GM19463 (cell line): ENCODE results near the gene OPCML.

Source experiments
- ATAC-seq: cut with Tn5 transposase; IDR thresholded peaks from one replicate; pipeline ENCODE4 v1.9.1; 2021; ENCODE audit warnings: mild to moderate bottlenecking, moderate library complexity; ENCODE audit not compliant: unreplicated experiment

OPCML gene

DNA sequence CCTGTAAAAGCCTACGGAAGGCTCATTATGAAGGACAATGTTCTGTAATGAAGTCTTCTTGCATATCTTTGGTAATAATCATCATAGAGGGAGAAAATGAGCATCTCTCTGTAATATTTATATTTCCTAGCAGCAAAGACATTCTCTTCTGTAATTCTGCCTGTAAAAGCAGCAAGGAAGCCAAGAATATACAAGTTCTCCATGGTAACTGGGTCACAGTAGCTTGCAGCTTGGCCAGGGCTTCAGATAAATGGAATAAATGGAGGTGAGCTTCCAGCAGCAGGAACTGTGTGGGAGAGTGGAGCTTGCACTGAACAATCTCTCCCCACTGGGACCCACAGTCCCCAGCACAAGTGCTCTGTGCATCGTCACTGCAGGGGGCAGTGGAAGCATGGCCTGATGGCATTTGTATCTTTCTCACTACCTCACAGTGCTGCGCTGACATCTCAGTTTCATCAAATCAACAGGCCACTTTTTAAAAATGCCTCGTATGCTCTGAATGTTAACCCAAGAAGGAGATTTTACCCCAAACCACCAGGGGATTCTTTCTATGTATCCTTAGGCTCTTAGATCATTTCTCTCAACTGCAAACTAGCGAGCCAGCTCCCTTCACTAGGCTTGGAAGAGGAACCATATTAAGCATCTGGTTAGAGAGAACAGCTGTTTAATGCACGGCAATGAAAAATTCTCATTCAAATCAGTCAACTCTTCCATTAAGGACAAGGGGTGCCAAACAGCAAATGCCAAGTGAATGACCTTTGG, 1059.7 kb downstream of the OPCML start:
- ATAC-seq: no peak

DNA sequence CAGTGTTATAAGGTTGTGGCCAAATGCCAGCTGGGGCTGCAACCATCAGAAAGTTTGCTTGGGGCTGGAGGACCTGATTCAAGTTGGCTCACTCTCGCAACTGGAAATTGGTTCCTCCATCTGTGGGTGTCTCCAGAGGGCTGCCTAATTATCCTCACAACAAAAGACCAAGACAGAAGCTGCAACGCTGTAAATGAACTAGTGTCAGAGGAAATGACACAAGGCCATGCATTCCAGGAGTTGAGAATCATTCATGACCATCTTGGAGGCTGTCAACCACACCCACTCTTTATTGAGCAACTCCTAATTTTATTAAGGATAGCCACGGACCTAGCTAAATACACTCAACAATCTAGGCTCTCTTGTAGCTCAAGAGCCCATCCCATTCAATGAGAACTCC, 1060.8 kb downstream of the OPCML start:
- no peak for ATAC-seq

DNA sequence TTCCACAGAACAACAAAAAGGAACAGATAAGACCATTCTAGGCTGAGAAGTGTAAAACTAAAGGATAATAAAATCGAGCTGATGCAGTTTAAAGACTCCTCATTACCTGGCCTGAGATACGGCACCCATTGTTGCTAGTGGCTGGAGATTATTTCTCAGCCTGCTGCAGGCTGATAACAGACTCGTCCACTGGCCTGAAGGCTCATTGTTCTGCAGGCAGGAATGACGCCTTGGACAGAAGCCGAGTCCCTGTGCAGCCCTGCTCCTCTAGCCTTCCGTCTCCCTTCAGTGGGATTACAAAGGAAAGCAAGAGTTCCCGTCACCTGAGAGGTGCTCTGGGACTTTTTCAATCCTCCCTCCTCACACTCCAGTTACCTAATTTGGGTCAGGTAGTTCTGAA, 1065.3 kb downstream of the OPCML start:
- ATAC-seq: no peak

DNA sequence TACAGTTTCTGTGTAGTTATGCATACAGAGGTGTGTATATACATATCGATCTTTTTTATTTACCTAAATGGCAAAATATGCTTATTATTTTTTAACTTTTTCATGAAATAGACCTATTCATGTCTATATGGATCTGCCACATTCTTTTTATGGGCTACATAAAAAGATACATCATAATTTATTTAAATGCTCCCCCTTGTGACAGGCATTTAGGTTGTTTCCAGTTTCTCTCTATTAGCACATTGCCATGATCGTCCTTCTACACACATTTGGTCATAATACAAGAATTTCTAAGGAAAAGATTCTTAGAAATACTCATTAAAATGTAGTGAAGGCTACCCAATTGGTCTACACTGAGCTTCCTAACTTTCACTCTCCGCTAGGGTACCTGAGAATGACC, 1067.4 kb downstream of the OPCML start:
- no peak for ATAC-seq

DNA sequence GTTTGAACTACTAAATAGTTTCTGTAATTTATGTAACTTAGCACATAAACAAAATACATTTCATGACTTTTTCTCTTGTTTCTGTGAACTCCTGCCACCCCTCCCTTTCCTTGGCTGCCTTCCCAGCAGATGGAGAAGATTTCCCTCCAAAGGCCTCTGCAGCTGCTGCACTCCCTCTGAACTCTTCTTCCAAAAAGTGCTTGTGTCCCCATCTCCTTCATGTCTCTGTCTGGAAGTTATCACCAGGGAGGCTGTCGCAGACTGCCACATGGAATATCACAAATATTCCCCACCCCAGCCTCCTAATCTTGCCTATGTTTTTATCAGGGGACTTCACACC, 1068.3 kb downstream of the OPCML start:
- no peak for ATAC-seq

DNA sequence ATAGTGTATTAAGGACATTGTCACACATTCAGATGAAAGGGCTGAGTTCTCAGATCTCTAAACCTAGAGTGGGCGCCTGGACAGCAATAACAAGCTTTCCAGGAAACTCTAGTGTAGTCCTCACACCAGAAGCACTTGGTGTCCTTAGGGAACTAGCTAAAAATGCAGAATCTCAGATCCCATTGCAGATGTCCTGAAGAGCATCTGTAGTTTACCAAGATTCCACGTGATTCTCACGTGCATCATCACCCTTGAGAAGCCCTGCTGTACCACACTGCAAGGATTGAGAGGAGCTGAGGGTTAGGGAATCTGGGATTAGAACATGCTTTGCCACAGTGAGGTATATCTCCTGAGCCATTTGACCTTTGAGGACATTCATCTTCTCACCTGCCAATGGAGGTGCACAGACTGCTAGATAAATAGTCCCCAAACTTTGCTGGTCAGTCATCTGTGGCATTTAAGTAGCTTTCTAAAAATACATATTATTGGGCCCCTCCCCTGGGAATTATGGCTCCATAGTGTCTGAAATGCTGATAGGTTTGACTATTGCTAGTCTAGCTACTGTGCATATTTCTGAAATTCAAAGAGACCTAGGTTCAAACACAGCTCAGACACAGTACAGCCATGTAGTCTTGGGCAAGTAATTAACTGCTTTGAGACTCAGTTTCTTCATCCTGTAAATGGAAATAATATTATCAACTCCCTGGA, 1068.9 kb downstream of the OPCML start:
- no peak for ATAC-seq

DNA sequence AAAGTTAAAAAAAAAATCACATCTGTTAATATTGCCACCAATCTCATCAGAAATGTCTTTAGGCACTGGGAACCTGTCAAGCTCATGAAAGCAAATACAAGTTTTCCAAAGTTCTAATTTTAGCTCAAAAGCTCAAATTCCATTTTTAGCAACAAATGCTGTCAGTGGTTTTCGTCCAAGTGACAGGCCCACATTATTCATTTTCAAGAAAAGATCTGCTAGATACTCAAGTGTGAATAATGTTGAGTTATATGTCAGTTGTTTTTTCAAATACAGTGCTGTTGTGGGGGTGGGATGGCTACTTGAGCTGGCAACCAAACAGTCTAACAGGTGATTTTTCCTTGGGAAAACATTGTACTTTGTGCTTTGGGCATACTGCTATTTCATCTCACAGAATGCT, 1072.6 kb downstream of the OPCML start:
- ATAC-seq: no peak

DNA sequence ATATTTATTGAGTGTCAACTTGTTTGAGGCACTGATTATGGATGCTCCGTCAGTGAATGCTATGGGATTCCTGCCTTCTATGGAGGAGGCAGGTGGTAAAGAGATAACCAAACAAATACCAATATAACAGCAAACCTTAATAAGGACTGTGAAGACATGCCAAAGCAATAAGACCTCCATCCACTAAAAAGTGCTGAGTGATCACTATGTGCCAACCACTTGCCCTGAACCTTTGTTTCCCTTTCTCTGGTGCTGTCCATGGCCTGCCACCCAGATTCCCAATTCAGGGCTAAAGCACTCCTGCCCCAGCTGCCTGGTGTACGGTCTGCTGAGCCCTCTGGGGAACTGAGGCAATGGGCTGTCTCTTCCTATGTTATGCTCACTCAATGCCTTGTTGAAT, 1074.9 kb downstream of the OPCML start:
- no peak for ATAC-seq

DNA sequence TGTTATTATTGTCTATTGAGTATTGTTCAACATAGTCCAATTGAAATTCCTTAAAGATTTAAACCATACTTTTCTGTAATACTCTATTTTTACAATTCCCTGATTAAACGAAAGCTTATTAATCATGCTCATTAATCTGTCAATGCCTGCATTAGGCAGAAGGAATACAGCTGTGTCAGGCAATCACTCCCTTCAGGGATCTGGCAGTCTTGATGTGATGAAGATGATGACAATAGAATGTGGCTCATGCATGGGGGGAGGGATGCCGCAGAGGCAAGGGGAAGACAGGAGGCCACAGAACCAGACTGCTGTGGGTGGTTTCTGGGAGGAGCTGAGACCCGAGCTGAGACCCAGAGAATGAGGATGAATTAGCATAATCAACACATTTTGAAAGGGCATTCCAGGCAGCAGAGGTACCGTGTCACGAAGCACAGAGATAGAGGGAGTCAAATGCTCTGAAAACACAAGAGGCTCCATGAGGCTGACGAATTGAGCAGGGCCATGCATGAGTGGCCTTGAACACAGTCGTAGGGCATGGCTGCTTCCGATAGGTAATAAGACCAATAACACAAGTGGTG, 1075.5 kb downstream of the OPCML start:
- ATAC-seq: no peak

DNA sequence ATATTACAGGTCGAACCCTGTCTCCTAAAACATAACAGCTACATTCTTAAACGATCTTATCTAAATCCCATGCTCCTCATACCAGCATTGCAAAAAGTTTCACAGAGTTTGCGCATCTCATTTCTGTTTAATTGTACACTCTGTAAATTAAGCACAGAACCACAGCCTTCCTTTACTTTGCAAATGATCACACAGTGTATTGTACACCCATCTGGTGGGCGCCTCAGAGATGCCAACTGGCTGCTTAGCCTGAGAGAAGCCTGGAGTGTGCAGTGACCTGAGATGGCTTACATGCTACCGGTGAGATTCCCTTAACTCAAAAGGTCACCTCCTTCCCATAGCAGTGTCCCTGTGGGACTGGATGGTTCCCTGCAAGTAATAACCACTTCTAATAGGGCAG, 1077.3 kb downstream of the OPCML start:
- no peak for ATAC-seq

DNA sequence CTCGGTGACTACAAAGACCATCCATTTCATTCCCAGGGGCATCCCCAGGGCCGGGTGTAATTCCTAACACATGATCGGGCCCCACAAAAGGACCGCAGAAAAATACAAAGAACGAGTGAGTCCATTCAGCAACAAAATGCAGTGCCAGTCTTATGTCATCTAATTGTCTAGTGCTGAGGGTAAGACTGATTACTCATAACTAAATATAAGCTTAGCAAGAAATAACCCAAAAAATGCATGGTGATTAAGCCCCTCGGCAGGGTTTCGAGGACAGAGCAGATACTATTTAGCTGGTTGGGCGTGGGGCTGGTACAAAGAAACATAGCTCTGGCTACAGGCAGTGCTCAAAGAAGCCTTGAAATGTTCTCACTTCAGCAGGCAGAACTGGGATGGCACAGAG, 1078.9 kb downstream of the OPCML start:
- no peak for ATAC-seq

DNA sequence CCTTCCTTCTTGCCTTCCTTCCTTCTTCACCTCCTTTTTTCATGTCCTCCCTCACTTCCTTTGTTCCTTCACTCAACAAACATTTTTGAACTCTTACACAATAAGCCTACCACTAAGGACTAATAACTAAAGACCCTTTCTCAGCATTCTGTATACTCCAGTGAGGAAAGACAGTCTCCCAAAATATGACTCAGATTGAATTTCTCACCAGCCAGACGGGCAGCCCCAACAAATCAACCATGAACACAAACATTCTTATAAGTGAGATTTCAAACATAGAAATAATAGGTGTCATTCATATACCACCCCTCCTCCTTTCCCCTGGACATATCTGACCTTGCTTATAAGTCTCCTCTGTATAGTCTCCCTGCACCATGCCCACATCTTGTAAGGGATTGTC, 1079.7 kb downstream of the OPCML start:
- ATAC-seq: no peak

DNA sequence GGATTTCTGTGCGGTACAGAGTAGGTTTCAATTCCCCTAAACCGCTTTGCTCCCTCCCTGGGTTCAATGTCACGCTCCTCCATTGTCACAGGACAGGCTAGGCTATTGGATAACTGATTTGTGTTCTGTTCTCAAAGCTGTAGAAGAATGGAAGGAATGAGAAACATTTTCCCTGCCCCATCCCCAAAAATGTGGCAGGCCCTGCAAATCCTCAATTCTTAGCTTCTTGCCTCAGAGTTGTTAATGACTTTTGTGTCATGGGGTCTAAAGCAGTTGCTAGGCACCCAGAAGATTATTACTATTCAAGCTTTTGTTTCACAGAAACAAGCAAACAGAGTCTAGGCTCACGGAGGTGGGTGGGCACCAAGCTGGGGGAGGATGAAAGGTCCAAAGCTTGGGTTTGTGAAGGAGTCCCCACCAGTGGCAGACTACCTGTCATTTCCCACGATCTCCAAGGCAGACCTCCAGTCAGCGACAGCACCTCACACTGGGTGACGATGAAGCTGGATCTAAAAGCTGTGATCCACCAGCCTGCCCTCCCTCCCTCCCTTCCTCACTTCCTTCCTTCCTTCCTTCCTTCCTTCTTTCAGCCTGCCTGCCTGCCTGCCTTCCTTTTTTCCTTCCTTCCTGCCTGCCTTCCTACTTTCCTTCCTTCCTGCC, 1080.2 kb downstream of the OPCML start:
- no peak for ATAC-seq

DNA sequence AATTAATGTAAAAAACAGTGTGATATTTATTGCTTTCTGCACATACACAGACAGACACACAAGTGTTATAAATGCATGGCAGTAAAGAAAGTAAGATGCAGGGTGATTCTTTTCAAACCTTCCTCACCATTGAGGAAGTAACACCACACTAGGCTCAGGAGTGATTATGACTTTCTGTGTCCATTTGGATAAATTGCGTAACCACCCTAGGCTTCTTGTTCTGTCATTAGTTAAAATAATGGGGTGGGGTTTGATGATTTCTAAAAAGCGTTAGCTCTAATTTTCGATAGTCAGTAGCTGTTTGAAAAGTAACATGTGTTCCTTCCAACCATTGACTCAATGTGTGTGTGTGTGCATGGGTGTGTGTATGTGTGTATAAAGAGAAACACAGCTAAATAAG, 1081.7 kb downstream of the OPCML start:
- no peak for ATAC-seq

DNA sequence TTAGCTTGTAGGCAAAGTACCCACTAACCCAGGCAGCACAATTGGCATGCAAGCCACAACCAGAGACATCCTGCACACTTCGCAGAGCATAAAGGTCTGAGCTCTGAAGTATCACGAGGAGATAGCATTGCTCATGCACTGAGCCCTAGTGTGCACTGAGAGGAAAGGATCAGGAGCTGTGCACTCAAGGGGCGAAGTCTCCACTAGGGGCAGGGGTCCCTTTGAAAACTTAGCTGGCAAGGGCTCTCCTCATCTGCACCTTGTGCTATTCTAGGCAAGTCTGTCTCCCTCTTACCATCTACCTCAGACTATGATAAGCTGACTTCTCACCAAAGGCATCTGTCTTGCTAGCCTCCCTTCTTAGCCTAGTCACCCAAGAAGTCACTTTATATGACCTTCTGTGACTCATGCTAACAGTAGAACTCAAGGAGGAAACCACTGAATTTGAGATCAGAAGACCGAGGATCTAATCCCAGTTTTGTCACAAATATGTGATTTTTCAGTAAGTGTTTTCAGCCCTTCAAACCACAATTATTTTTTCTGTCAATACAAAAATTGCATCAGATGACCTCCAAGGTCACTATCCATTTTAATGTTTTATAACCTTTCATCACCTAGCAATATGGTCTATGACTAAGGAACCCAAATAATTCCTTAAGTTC, 1083.8 kb downstream of the OPCML start:
- ATAC-seq: no peak

DNA sequence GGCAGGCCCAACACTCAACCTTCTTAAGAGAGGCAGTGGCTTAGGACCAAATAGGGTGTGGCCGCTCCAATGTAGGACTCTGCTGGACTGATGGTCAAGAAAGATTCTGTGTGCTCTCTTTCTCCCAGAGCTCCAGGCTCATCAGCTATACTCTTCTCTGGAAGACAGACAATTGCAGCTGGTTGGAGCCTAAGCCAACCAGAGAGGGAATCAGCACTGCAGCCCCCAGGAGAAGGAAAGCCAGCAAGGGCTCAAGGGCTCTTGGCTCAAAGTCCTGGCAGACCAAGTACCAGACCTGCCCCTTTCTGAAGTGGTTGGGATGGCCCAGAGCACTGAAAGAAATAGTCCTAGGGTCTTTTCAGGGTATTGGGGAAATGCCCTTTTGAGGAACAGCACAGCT, 1084.5 kb downstream of the OPCML start:
- no peak for ATAC-seq

DNA sequence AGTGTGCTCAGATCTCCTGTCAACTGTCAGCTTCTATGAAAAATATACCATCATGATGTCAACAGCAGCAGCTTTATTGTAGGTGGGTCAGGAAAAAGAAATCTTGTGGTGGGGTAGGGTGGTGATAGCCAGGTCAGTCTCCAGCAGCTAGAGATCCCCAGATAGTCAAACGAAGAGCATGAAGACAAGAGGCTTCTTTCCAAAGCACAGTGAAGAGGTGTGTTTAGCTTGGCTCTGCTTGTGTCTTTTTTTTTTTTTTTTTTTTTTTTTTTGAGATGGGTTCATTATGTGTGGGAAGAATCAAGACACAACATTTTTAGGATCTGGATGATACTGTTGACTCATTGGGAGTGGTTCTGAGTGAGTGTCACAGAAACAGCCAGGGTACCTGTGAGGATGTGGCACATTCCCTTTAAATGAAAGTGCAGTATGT, 1086.4 kb downstream of the OPCML start:
- ATAC-seq: no peak

DNA sequence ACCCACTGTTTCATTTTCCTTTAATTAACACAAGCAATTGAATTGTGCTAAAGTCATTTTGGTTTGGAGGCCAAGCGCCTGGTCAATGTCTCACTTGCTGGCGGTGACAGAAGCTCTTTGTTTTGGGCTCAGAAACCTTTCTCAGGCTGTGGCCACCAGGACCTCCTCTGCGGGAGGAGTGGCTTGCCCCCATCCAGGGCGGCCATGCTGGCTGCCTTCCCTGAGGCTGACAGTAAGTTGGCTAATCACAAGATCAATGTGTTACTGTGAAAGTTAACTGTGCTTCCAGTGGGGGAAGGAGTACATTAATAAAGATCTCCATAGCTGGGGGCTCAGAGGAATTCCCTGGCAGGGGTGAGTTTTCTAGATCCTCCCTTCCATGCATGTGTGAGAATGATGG, 1087.4 kb downstream of the OPCML start:
- ATAC-seq: no peak

DNA sequence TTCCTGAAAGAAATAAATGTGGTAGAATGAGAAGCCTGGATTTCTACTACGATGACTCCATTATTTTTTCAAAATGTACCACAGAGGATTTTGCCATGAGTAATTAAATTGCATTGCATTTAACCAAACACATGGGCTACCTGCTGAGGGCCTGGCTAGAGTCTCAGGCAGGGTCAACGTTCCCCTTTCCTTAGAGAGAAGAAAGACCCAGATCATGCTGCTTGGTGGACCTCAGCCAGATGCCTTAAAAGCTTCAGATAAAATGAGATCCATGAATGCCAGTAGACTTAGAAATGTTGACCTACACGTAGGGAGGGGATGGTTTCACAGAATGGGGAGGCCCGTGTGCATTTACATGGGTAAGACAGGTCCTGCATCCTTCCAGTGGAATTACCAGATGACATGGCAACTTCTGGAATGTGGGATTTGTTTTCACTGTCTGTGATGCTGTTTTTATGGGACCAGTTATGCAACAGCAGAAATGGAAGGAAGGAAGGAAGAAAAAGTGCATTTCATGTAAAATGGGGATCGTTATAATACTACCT, 1092.5 kb downstream of the OPCML start:
- ATAC-seq: no peak

DNA sequence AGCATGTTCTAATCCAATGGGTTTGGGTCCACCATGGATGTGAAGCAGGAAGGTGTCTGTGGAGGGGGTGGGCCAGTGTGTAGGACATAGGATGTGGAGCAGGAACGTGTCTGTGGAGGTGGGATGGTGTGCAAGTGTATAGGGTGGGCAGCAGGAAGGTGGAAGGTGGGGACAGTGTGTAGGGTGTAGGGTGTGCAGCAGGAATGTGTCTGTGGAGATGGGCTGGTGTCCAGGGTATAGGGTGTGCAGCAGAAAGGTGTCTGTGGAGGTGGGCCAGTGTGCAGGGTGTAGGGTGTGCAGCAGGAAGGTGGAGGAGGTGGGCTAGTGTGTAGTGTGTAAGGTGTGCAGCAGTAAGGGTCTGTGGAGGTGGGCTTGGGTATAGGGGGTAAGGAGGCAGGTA, 1093.9 kb downstream of the OPCML start:
- ATAC-seq: no peak

DNA sequence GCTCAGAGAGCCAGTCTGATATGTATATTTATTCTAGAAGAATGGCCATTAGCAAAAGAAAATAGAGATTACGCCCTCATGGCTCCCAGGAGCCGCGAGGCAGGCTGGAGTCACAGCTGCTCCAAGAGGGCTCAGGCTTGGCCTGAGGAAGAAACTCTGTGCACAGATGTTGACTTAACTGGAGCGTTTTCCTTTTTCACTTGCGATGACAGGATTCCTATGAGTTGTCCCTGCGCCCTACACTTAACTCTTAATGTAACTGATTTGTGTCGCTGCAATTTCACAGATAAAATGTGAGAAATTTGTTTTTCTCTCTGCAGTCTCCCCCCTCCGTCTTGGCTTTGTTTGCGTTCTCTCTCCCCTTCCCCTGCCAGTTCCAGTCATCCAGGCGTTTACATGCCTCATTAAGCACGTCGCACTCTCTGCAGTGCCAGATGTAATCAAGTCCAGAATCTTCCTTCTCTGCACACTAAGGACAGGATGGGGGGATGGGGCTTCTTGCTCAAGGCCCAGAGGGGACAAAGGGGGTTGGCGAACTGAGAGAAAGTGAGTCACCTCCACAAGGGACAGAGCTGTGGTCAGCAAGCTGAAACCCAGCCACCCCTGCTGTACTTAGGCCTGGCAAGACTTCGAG, 1101.8 kb downstream of the OPCML start:
- no peak for ATAC-seq
